Stomach (tissue), 9 donors: ENCODE measurements around the gene SPARCL1. TPM values are rescaled to one million over a fixed set of nuclear protein-coding genes. Genes with fewer than 3 reads are reported as not detected.

Experiments
- DNase-seq, 2 donors: peaks; one replicate each; pipeline versions ENCODE4 v3.0.0 to v3.0.0-alpha.2; 2013 to 2019
- H3K27ac ChIP-seq, 5 donors: fragments of 200-600 bp in 4 of 5; sonication (generic) in 4 of 5; one replicate each; pipeline ENCODE4 v1.5.1; 2013 to 2019; ENCODE audit warnings: mild to moderate bottlenecking in 1 of 5, moderate library complexity in 1 of 5
- H3K27me3 ChIP-seq, 3 donors: fragments of 200-600 bp; sonication (generic); one replicate each; pipeline ENCODE4 v1.5.1; 2017 to 2019; ENCODE audit warnings: mixed run types in 1 of 3
- H3K36me3 ChIP-seq, 4 donors: fragments of 200-600 bp; sonication (generic); 1 replicate in 3 of 4; 2 replicates in 1 of 4; pipeline ENCODE4 v1.5.1; 2016 to 2019
- H3K4me1 ChIP-seq, 4 donors: fragments of 200-600 bp; sonication (generic); one replicate each; pipeline ENCODE4 v1.5.1; 2016 to 2019
- H3K4me3 ChIP-seq, 4 donors: fragments of 200-600 bp; sonication (generic) in 3 of 4; one replicate each; pipeline ENCODE4 v1.5.1; 2016 to 2019; ENCODE audit warnings: mild to moderate bottlenecking in 1 of 4
- H3K9me3 ChIP-seq, 4 donors: fragments of 200-600 bp; sonication (generic); one replicate each; pipeline ENCODE4 v1.5.1; 2016 to 2019
- EP300 ChIP-seq: sonication (generic); formaldehyde crosslinking; IDR thresholded peaks from one replicate; pipeline ENCODE4 v1.6.1; 2017; ENCODE audit warnings: antibody characterized with exemption
- POLR2A ChIP-seq, 4 donors: fragments of 450-650 bp; IDR thresholded peaks; one replicate each; pipeline ENCODE4 v1.6.1; 2016; ENCODE audit warnings: antibody characterized with exemption in 4 of 4, control low read depth in 2 of 4, mild to moderate bottlenecking in 1 of 4, moderate library complexity in 1 of 4
- POLR2AphosphoS5 ChIP-seq, 3 donors: sonication (generic); formaldehyde crosslinking; IDR thresholded peaks; one replicate each; pipeline ENCODE4 v1.6.1; 2016; ENCODE audit warnings: antibody characterized with exemption in 3 of 3
- WGBS, 5 donors: extraction: QIAGEN DNeasy Blood & Tissue Kit in 3 of 5; methylation state at CpG; one replicate each; pipeline versions ENCODE4 v1.1.5 to v1.1.7; 2013 to 2018; 5-methylcytosine and 5-hydroxymethylcytosine counted together
- intact Hi-C: fragments of 100-400 bp; cut with DNase I; formaldehyde crosslinking; loops from one replicate; pipeline ENCODE4 v1.15.1; 2023; ENCODE audit warnings: low total_unique reads
- polyA plus RNA-seq, 3 donors: library from polyadenylated mRNA; stranded (reverse); fragments of 200-250 nt; gene quantifications; one replicate each; pipeline ENCODE4 v1.2.3, GENCODE V29; 2013
- total RNA-seq, 5 donors: library from RNA; depleted of rRNA; stranded (reverse); fragments of >200 nt; gene quantifications; one replicate each; pipeline versions ENCODE4 v1.1.0 to v1.2.3, GENCODE V29; 2014 to 2016
- TF ChIP-seq, protein P1 (sequence below), 7 experiments: fragments of 450-650 bp in 4 of 7; fragments of 200-600 bp in 3 of 7; sonication (generic) in 3 of 7; IDR thresholded peaks; one replicate each; pipeline ENCODE4 v1.5.1; 2016 to 2019; ENCODE audit warnings: antibody characterized with exemption in 7 of 7, control low read depth in 2 of 7, mild to moderate bottlenecking in 1 of 7
- donor health status: healthy with polysubstance abuse.
- donor health status: Bipolar disorder and iron deficiency.
- donor health status: healthy.

SPARCL1 gene
- total and polyA plus RNA-seq, 8 donors: 36.9 to 710 (median 192) TPM

DNA sequence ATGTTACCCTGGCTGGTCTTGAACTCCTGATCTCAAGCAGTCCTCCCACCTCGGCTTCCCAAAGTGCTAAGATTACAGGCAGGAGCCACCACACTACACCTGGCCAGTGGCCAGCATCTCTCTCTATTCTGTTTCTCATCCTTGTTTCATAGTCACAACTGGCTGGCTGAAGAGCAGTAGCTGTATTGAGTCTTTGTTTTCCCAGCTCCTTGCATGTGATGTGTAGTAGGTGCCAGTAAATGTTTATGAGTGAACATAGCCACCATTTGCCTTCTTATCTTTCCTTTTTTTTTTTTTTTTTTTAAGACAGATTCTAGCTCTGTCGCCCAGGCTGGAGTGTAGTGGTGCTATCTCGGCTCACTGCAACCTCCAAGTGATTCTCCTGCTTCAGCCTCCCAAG, 83.2 kb downstream of the SPARCL1 start:
- DNase-seq: no peak
- H3K27me3 ChIP-seq: no peaks in the 10 kb centered on the region
- TF ChIP-seq POLR2A (IDR thresholded peaks at IDR 0.05): no peak
- TF ChIP-seq POLR2AphosphoS5 (IDR thresholded peaks at IDR 0.05): no peak
- TF ChIP-seq, protein P1, sequence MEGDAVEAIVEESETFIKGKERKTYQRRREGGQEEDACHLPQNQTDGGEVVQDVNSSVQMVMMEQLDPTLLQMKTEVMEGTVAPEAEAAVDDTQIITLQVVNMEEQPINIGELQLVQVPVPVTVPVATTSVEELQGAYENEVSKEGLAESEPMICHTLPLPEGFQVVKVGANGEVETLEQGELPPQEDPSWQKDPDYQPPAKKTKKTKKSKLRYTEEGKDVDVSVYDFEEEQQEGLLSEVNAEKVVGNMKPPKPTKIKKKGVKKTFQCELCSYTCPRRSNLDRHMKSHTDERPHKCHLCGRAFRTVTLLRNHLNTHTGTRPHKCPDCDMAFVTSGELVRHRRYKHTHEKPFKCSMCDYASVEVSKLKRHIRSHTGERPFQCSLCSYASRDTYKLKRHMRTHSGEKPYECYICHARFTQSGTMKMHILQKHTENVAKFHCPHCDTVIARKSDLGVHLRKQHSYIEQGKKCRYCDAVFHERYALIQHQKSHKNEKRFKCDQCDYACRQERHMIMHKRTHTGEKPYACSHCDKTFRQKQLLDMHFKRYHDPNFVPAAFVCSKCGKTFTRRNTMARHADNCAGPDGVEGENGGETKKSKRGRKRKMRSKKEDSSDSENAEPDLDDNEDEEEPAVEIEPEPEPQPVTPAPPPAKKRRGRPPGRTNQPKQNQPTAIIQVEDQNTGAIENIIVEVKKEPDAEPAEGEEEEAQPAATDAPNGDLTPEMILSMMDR (IDR thresholded peaks at IDR 0.05): no peak
- TF ChIP-seq EP300: no peak
- H3K27ac ChIP-seq: no peak overlapping the region
- intact Hi-C loops: no loop called here
- H3K36me3 ChIP-seq: peaks cover 9 to 70% (median 65%) of the 10 kb centered on the region in 4 donors
- 39 to 77% (median 58%) methylated on average over 3 of the region's 3 CpGs for WGBS, 5 donors
- H3K4me1 ChIP-seq: no peaks in the 10 kb centered on the region
- H3K9me3 ChIP-seq: no peaks in the 10 kb centered on the region
- H3K4me3 ChIP-seq: no peak overlapping the region

DNA sequence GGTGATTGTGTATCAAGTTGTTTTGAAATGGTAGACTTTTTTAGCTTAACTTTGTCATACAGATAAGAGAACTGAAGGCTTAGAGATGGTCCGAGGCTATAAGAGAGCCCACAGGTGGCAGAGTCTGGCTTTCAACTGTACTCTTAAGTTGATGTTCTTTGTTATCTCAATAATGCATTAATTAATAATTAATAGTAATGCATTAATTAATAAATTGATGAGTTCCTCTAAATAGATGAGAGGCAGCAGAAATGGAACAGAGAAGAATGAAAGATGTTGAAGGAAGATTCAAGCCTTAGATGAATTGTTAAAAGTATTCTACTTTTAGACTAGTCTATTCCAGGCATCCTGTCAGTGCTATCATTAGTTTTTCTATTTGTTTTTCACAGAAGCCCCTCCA, 84.4 kb downstream of the SPARCL1 start:
- intact Hi-C loops: no loop called here
- no peak overlapping the region for H3K27ac ChIP-seq
- peaks cover 14 to 68% (median 65%) of the 10 kb centered on the region in 4 donors for H3K36me3 ChIP-seq
- H3K4me3 ChIP-seq: no peak overlapping the region
- H3K4me1 ChIP-seq: no peaks in the 10 kb centered on the region
- 88 to 100% (median 93%) methylated on average over 1 of the region's 1 CpG for WGBS, 5 donors
- DNase-seq: no peak
- TF ChIP-seq POLR2AphosphoS5 (IDR thresholded peaks at IDR 0.05) (no peak), POLR2A (IDR thresholded peaks at IDR 0.05) (no peak), EP300 (no peak)
- TF ChIP-seq, protein P1 (IDR thresholded peaks at IDR 0.05): no peak
- H3K9me3 ChIP-seq: no peaks in the 10 kb centered on the region
- no peaks in the 10 kb centered on the region for H3K27me3 ChIP-seq

DNA sequence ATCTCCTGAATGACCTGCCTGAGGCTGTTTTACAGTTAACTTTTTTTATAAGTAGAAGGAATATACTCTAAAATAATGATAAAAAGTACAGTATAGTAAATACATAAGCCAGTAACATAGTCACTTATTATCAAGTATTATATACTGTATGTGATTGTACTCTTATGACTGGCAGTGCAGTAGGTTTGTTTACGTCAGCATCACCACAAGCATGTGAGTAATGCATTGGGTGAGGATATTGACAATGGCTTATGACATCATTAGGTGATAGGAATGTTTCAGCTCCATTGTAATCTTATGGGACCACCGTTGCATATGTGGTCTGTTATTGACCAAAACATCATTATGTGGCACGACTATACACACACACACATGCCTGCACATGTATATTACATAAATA, 86.3 kb downstream of the SPARCL1 start:
- peaks cover 14 to 78% (median 71%) of the 10 kb centered on the region in 4 donors for H3K36me3 ChIP-seq
- no peak overlapping the region for H3K27ac ChIP-seq
- intact Hi-C loops: no loop called here
- H3K4me3 ChIP-seq: no peak overlapping the region
- TF ChIP-seq EP300 (no peak), POLR2A (IDR thresholded peaks at IDR 0.05) (no peak), POLR2AphosphoS5 (IDR thresholded peaks at IDR 0.05) (no peak)
- TF ChIP-seq, protein P1 (IDR thresholded peaks at IDR 0.05): no peak
- H3K9me3 ChIP-seq: no peaks in the 10 kb centered on the region
- no peaks in the 10 kb centered on the region for H3K27me3 ChIP-seq
- 81 to 92% (median 87%) methylated on average over 3 of the region's 3 CpGs for WGBS, 5 donors
- DNase-seq: no peak
- no peaks in the 10 kb centered on the region for H3K4me1 ChIP-seq

DNA sequence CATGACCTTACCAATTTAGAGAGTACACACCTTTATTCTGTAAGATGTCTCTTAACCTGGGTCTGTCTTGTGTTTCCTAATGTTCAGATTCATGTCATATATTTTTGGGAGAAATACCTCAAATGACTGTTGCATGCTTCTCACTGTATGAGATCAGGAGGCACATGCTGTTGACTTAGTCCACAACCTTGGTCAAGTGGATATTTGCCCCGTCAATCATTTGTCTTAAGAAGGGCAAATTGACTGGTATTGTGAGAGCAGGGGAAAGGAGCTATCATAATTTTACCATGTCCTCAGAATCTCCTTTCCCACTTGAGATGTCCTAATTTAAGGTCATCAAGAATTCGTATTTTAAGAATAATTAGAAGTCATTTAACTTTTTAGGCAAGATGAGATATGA, 95.8 kb downstream of the SPARCL1 start:
- H3K4me3 ChIP-seq: no peak overlapping the region
- intact Hi-C loops: no loop called here
- 86 to 93% (median 92%) methylated on average over 2 of the region's 2 CpGs for WGBS, 5 donors
- peaks cover 0 to 15% (median 0%) of the 10 kb centered on the region in 4 donors for H3K4me1 ChIP-seq
- no peak overlapping the region for H3K27ac ChIP-seq
- H3K36me3 ChIP-seq: peaks cover 0 to 33% (median 28%) of the 10 kb centered on the region in 4 donors
- no peaks in the 10 kb centered on the region for H3K9me3 ChIP-seq
- no peaks in the 10 kb centered on the region for H3K27me3 ChIP-seq
- no peak for DNase-seq
- TF ChIP-seq EP300 (no peak), POLR2A (IDR thresholded peaks at IDR 0.05) (no peak), POLR2AphosphoS5 (IDR thresholded peaks at IDR 0.05) (no peak)
- TF ChIP-seq, protein P1 (IDR thresholded peaks at IDR 0.05): no peak
